Measurements from ENCODE around the gene SYT12. TPM values are rescaled to one million over a fixed set of nuclear protein-coding genes. Genes with fewer than 3 reads are reported as not detected.

Gene SYT12
- total and polyA plus RNA-seq, 2 of the 13 experiments (the other 11 are each of a cell fraction or from before 2014, with no cell fraction given) = 0.01 to 0.02 TPM

GRCh38 chr11:66976028-66976467 is 46.9 kb upstream of the SYT12 start:
- POLR2A ChIA-PET = interaction anchor here (0.9 to 3.1 kb wide), 5 partner anchors 18 to 134 kb away, joined by 3 to 14 read pairs (median 3); partner anchors contain the start of genes PC and RCE1
- peak; percentile 55 for FAIRE-seq
- no peak overlapping the region for H3K9ac ChIP-seq (ENCODE audit: insufficient read depth, low read depth, low read length)
- in situ Hi-C loops (cut with HindIII; ENCODE audit: extremely low pct_ligation_motif_present, low pct_unique_long_range_greater_than_20kb) = loop anchor here (5.0 to 10.0 kb wide), 2 partner anchors 131 to 284 kb away; partner anchors contain the start of gene RCE1
- peaks cover 53% of the 10 kb centered on the region for H3K4me1 ChIP-seq (ENCODE audit: insufficient read depth, low read length)
- CTCF ChIA-PET (ENCODE audit: low intra/inter-chr PET ratio, low total read pairs) = interaction anchor here (0.8 to 1.9 kb wide), 3 partner anchors 93 to 142 kb away, joined by 4 to 5 read pairs (median 5); no protein-coding TSS in a partner anchor
- peaks cover 17% of the 10 kb centered on the region for H3K9me3 ChIP-seq (ENCODE audit: low read length)
- DNase-seq (ENCODE audit: low spot score) = peak; percentile 35
- peak overlapping the region; percentile 59 for H3K4me2 ChIP-seq (ENCODE audit: low read depth, low read length)
- no peaks in the 10 kb centered on the region for H3K79me2 ChIP-seq (ENCODE audit: insufficient read depth, low read length)
- intact Hi-C loops (cut with micrococcal nuclease; ENCODE audit: unreplicated experiment) = loop anchor here (2.0 to 5.0 kb wide), 3 partner anchors 91 to 281 kb away; partner anchors contain the start of gene RCE1
- no peaks in the 10 kb centered on the region for H3K27me3 ChIP-seq (ENCODE audit: control insufficient read depth in 1 of 2, insufficient read depth in 2 of 2, low read length in 2 of 2)
- no peaks in the 10 kb centered on the region for H4K20me1 ChIP-seq (ENCODE audit: insufficient read depth, low read length)
- no peak overlapping the region for H2AFZ ChIP-seq (ENCODE audit: low read length)
- peak overlapping the region in 1 of 3 experiments; percentile 36; a peak in 1 of 6 replicates for H3K4me3 ChIP-seq (replicated peaks in 1 of 3; ENCODE audit: insufficient read depth in 1 of 3, low read depth in 2 of 3, low read length in 3 of 3)
- BruUV-seq (replicated peaks) = no TSS peak
- H3K36me3 ChIP-seq (replicated peaks in 1 of 2; ENCODE audit: control insufficient read depth in 1 of 2, insufficient read depth in 2 of 2, low read length in 2 of 2) = no peaks in the 10 kb centered on the region
- ATAC-seq = peak; percentile 69
- H3K27ac ChIP-seq (ENCODE audit: extremely low read length, insufficient read depth, low read length) = no peak overlapping the region
- 18% methylated on average over 4 of the region's 9 CpGs for WGBS (ENCODE audit: low lambda C conversion rate)
- TF ChIP-seq NFE2L1 (CRISPR knock-in tag; IDR thresholded peaks at IDR 0.05; ENCODE audit: borderline replicate concordance) = no peak
- TF ChIP-seq ZNF768 (CRISPR knock-in tag; IDR thresholded peaks at IDR 0.05) = peak; percentile 5; the same call in 1 of the 2 replicates
- TF ChIP-seq NFRKB (IDR thresholded peaks at IDR 0.05) = no peak
- TF ChIP-seq ZSCAN31 (CRISPR knock-in tag; IDR thresholded peaks at IDR 0.05; ENCODE audit: low read depth) = no peak
- peak; percentile 60; the same call in 1 of the 2 replicates for TF ChIP-seq ZNF891 (CRISPR knock-in tag; IDR thresholded peaks at IDR 0.05)
- TF ChIP-seq ZNF281 (CRISPR knock-in tag; IDR thresholded peaks at IDR 0.05; ENCODE audit: borderline replicate concordance) = peak; percentile 51; the same call in 1 of the 2 replicates
- no peak for TF ChIP-seq GZF1 (CRISPR knock-in tag; IDR thresholded peaks at IDR 0.05)
- 0 out of 2 replicates have a peak, but pooled peaks have one; percentile 56 for TF ChIP-seq ZFYVE20 (CRISPR knock-in tag; IDR thresholded peaks at IDR 0.05; ENCODE audit: borderline replicate concordance, low read depth)
- TF ChIP-seq GATAD1 (CRISPR knock-in tag; IDR thresholded peaks at IDR 0.05) = no peak
- TF ChIP-seq ZFP37 (CRISPR knock-in tag; IDR thresholded peaks at IDR 0.05; ENCODE audit: borderline replicate concordance) = no peak
- TF ChIP-seq AHR (CRISPR knock-in tag; IDR thresholded peaks at IDR 0.05) = peak; percentile 46; the same call in 1 of the 2 replicates
- TF ChIP-seq MAFK (conservative IDR thresholded peaks at IDR 0.05 in 1 of 2, IDR thresholded peaks at IDR 0.05 in 1 of 2; ENCODE audit: low read length in 2 of 2) = no peak
- TF ChIP-seq ZNF788 (CRISPR knock-in tag; IDR thresholded peaks at IDR 0.05; ENCODE audit: borderline replicate concordance) = no peak
- TF ChIP-seq ZNF687 (CRISPR knock-in tag; IDR thresholded peaks at IDR 0.05) = peak; percentile 75
- peak; percentile 91 for TF ChIP-seq RAD21 (CRISPR knock-in tag; IDR thresholded peaks at IDR 0.05)
- TF ChIP-seq MAX (IDR thresholded peaks at IDR 0.05) = peak; percentile 81
- peak; percentile 60; the same call in 1 of the 2 replicates for TF ChIP-seq MYC (CRISPR knock-in tag; IDR thresholded peaks at IDR 0.05; ENCODE audit: borderline replicate concordance)
- TF ChIP-seq ERF (CRISPR knock-in tag; IDR thresholded peaks at IDR 0.05) = 0 out of 2 replicates have a peak, but pooled peaks have one; percentile 21

All from HepG2 (cell line).